SW 1271 (cell line): ENCODE data around the gene JAG1.

ENCODE experiments used
- DNase-seq, 2 experiments: peaks; one replicate each; lab custom pipeline; 2025; lab: John Stamatoyannopoulos, UW

The JAG1 gene

DNA sequence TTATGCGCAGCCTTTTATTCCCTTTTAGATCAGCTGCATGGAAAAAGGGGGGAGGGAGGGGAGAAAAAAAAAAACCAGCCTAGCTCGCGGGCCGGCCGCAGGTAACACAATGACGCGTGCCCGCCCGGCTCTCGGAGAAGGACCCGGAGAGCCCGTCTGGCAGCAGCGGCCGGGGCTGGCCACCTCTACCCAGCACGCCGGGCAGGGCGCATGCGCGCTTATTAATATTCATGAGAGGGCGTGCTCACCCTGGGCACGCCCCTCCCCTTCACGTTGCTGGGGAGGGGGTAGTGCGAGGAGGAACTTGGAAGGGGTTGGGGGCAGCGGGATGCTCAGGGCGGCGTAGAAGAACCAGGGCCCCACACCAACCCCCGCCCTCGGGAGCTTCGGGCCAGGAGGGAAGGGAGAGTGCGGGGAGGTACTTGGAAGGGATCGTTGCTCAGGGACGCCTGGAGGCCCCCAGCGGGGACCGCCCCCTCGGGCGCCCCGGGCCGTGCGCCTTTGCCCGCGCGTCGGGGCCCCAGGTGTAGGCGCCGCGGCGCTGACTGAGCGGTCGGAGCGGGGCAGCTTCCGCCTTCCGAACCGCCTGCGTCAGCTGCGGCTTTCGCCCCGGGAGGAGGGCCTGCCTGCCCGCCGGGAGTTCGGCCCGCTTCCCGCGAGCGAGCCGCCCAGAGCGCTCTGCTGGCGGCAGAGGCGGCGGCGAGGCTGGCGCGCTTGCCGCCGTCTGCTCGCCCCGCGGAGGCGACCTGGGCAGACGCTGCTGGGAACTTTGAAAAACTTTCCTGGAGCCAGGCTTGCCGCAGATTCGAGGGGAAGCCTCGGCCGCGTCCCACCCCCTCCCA is at the start of gene JAG1:
Gene JAG1 (minus strand): TSS at position 158 of the 842 bp plus-strand sequence. CDS start 469 bp downstream, outside the sequence.
- DNase-seq: peak; percentile 65 to 88

GRCh38 chr20:10721976-10722375 is 48.2 kb upstream of the JAG1 start:
- no peak for DNase-seq

GRCh38 chr20:10721137-10721896 is 47.5 kb upstream of the JAG1 start:
- DNase-seq: no peak

- no peak for DNase-seq
These were observed 46.8 kb upstream of the JAG1 start for GRCh38 chr20:10720565-10720964.

- no peak for DNase-seq
These were observed 46.1 kb upstream of the JAG1 start for GRCh38 chr20:10719740-10720385.

GRCh38 chr20:10718661-10719060 is 44.9 kb upstream of the JAG1 start:
- no peak for DNase-seq

DNA sequence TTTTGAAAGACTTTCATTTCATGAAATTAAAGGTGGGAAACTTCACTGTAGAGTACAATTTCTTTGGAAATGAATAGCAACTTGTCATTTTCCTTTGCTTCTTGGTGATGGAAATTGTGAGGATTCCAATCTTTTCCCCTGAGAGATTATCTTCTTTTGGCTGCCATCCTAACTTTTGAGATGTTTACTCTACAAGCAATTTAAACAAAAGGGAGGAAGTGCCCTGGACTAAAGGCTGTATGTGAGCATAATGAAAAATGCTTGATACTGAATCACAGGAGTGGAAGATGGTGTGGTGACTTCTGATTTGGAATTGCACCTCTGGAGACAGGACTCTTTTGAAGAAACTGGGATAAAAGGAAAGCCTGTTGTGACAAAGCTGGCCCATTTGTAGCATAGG is 43.1 kb upstream of the JAG1 start:
- DNase-seq: no peak

DNA sequence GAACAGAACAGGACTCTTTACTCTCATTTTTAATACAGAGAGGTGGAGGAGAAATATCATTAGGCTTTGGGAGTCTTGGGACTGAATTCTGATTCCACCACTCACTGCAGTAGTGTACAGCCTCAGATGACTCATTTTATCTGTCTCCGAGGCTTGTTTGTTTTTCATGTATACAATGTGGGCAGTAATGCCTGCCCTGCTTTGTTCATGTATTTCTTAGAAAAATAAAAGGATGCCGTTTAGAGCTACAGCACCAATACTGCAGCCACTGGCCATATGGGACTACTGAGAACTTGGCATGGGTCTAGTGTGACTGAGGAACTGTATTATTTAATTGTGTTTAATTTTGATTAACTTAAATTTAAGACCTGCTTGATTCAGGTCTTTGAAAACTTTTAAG is 41.2 kb upstream of the JAG1 start:
- no peak for DNase-seq

DNA sequence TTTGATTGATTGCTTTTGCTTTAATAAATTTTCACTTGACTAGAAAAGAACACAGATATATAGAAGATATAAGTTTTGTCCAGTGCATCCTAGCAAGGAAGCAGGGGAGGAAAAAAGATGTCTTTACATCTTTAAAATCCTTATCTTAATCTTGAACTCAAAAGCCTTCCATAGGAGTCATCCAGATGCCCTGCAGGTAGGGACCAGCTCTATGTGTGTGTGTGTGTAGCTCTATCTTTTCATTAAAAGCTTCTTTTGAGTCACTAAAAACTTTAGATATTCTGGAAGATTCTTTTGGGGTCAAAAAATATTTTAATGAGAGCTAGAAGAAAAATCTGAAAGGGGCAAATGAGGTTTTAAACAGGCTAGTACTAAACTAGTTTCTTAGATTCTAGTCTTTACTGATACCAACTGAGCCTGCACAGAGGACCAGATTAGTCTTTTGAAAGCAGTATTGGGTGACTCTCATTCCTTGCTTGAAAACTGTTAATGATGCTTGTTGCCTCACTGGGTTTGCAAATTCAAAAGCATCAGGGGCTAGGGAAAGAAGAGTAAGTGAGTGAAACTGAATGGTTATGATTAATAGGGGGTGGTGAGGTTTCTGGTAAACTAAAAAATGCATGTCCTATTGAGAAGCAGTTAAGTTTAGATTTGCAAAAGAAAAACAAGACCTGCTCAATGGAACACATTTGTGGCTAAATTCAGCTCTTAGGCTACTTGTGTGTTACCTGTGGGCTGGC is 40.6 kb upstream of the JAG1 start:
- DNase-seq: no peak

DNA sequence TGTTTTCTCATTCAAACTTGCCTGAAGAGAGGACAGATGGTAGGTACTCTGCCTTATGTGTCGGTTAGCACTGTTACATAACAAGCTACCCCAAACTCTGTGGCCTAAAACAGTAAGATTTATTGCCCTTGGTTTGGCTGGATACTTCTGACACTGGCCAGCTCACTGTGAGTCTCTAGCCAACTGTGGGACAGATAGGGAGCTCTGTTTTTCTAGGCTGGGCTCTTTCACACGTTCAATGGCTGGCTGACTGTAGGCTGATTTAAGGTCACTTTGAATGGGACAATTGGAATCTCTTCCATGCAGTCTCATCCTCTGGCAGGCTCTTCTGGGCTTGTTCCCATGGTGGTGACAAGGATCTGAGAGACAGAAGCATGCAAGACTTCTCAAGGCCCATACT is 39.4 kb upstream of the JAG1 start:
- no peak for DNase-seq

DNA sequence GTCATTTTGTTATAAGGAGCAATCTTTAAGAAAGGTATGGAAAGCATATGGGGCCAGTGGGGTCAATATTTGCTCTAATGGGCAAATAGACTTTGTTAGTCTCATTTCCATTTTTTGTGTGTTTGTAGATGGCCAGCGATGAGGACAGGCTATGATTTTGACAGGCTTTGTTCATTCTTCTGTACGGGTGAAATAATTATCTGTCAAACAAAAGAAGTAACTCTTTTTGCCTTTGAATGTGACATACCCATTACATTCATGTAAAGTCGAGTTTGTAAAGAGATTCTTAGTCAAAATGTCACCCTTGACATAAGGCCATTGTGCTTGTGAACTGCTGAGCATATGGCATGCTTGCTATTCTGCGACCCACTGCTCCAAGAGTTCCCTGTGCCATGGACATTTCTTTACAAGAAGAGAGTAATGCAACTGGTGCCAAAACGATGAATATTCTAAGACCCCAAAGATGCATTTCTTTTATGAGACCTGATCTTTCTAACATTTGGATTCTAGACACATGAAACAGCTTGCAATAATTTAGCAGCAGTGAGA is 38.2 kb upstream of the JAG1 start:
- DNase-seq: no peak

- no peak for DNase-seq
These were observed 37.4 kb upstream of the JAG1 start for GRCh38 chr20:10710991-10711775.

DNA sequence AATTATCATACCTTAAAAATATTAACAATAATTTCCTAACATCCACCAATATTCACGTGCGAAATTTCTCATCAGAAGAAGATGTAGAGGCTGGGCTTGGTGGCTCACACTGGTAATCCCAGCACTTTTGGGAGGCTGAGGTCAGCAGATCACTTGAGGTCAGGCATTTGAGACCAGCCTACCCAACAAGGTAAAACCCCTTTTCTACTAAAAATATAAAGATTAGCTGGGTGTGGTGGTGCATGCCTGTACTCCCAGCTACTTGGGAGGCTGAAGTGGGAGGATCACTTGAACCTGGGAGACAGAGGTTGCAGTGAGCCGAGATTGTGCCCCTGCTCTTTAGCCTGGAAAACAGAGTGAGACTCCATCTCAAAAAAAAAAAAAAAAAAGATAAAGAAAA is 36.1 kb upstream of the JAG1 start:
- no peak for DNase-seq

GRCh38 chr20:10708351-10709185 is 34.8 kb upstream of the JAG1 start:
- DNase-seq: no peak

- DNase-seq: no peak
These were observed 34.0 kb upstream of the JAG1 start for GRCh38 chr20:10707791-10708190.

DNA sequence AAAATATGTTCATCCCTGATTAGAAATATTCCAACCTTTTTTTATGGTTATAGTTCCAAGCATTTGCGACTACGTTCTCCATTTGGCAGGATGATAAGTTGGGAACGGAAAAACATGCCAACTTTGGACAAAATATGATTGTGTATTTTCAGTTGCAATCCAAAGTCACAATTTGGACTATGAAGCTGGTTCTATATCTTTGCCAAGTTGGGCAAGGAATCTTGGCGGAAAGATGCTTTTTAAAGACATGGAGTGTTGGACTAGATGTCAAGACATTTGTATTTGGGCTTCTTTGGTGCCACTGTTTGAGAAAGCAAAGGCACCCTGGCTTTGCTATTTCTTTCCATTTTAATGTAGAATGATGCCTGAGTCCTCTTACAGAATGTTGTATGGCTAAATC is 33.3 kb upstream of the JAG1 start:
- no peak for DNase-seq

- DNase-seq: no peak
These were observed 32.6 kb upstream of the JAG1 start for GRCh38 chr20:10706460-10706811.

DNA sequence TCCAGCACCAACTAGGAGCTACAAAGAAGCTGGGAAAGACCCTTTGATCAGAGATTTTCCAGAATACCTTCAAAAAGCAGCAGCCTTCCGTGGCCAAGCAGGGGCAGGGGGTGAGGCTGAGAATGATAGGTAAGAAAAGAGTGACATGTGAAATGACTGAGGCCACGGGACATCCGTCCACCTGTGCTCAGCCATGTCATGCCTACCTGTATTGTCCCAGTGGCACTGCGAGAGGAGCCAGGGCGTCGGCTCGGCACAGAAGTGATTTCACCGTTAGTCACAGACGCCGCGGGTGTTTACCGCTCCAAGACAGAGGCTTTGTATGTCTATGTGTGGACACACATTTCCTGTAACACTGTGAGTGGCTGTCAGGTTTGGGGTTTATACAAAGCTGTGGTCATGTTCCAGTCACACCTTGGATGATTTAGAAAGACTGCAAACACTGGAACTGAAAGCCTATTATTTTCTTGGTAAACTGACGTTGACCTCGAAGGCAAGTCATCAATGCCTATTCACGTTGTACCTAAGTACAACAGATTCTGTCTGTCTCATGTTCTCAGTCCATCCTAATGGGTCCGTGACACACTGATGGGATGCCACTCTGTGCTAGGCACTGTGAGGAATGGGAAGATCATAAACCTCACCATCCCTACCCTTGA is 32.1 kb upstream of the JAG1 start:
- no peak for DNase-seq

GRCh38 chr20:10701607-10702006 is 27.8 kb upstream of the JAG1 start:
- no peak for DNase-seq

DNA sequence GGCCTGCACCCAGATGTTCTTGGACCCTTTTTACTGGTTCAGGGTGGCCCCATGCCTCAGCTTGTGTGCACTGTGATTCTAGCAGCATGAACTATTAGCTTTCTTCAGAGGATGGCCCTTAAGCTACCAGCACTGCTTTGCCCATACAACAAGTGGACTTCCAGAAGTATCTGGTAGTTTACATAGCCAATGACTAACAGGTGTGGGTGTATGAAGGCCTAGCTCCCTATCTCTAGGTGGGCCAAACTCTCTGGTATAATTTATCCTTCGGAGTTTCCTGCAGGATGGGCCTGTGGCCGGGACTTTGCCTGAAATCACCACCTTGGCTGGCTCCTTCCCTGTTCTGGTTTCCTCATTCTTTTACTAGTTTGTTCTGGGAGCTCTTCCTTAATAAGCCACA is 26.1 kb upstream of the JAG1 start:
- DNase-seq: no peak
